Activated T-helper 1 cell treated with Interleukin-2 at 50 U/mL for 16 hours (primary cell): ENCODE results near the gene TBX21.
"Not testable (repeated sequence)": the region's sequence is repeated elsewhere in the genome, so short reads cannot be mapped to it uniquely, and the experiment has no call there.

Source experiments
- DNase-seq: peaks from one replicate; pipeline ENCODE4 v3.0.0-alpha.2; 2020; ENCODE audit warnings: low read depth

The TBX21 gene

DNA sequence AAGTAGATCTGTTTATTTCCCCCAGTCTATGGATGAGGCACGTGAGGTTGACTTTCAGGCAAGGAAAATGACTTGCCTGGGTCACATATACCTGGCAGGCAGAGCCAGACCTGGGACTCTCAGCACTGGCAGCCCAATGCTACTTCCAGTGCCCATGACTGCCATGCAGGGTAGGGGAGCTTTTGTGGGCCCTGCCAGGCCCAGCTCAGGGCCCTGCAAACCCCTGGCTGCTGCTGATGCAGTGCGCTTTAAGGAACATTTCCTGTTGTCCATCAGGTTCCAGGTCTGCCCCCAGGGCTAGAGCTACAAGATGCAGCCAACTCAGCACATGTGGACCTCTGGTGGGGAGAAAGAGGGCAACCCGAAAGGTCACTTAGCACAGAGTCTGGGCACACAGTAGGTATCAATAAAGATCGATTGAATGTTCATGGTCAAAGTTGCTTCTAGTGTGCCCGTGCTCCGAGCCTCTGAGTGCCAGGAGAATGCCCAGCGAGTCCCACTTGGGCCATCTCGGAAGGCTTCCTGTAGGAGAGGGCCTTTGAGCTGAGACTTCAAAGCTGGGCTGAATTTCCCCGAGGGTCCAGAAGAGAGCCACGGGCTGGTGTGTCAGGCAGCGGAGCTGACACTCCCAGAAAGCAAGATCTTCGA, 513 bp upstream of the TBX21 start:
- DNase-seq, result no peak

DNA sequence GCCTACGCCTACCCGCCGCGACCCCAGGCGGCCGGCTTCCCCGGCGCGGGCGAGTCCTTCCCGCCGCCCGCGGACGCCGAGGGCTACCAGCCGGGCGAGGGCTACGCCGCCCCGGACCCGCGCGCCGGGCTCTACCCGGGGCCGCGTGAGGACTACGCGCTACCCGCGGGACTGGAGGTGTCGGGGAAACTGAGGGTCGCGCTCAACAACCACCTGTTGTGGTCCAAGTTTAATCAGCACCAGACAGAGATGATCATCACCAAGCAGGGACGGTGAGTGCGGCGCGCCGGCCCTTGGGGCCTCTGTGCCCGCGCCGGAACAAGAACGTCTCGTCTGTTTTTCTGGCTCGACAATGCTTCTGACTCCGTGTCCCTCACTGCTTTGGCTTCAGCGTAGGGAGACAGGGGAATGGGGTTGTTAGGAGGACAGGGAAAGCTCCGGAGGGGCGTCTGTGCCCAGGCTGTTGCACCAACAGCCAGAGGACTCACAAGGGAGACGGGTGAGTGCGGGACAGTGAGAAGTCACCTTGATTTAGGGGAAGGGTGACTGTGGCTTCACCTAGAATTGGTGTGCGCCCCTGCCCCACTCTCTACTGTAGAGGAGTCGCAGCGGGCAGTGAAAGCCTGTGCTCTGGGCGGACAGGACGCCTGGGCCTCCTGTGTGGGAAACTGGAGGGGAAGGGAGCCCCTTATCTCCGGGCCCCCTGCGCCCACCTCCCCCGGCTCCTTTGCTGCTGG, 806 bp downstream of the TBX21 start:
- no peak for DNase-seq

DNA sequence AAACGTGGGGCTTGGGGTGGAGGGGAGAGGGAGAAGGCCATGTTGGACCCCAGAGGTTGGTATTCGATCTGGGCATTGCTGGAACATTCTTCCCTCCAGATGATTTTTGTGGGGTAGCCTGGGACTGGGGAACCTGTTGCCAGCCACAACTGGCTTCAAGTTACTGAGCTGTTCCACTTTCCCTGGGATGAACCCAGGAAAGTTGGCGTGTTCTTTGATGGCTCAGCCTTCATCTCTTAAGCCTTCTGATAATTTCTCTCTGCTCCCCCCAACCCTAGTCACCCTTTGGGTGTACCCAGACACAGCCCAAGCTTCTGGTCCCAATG, 2.1 kb downstream of the TBX21 start:
- no peak for DNase-seq

DNA sequence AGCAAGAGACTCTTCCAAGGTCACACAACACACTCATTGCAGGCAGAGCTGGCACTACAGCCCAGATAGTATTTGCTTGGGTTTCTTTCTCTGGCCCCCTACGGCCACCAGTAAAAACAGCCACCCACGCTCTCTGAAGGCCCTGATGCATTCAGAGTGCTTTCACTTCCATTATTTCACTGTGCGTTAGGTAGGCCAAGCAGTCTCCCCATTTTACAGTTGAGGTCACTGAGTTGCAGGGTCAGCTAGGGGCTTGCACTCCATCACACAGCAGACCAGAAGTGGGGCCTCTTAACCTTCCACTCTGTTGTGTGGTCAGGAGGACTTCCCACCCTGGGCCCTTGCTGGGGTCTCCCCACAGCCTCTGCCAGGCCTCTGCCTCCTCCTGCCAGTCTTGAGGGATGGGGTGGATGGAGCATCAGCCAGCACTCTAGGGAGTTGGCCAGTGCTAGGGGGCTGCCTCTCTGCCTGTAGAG, 2.5 kb downstream of the TBX21 start:
- DNase-seq, result no peak

DNA sequence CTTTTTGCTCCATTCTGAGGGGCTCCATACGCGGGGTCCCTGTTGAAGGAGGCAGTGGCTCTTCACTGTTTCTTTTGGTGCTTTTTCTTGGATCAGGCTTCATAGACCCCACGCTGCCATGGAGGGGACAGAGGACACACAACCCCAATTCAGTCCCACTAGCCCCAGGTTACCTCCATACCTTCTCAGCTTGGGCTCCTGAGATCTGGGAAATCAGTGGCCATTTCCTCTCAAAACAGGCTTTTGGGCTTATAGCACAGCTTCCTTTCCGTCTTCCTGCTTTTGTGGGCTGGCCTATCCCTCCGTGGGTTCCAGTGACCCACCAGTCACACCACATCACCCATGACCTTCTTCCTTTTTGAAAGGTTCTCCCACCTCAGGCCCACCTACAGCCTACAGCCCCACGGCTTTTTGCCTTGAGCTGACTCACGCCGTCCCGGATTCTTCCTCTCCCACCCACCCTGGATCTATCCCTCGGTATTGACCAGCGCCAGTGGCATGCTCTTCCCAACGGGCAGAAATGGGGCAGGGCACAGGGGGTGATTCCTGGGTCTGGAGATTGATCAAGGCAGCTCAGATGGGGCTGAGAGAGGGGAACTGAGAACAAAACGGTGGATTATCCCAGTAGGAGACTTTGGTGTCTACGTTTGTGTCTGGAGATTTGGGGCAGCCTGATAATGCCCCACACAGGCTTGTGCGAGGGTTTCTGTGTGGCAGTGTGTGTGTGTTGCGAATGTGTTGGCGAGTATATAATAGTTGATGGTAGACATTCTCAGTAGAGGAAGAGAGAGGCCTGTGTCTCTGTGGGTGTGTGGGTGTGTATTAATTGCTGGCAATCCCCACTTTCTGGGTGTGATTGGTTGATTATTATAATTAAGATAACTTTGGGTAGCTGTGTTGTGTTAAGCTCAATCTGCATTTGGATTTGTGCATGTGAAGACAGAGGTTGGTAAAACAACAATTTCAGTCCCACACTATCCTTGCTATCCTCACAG, 3.8 kb downstream of the TBX21 start:
- no peak for DNase-seq

DNA sequence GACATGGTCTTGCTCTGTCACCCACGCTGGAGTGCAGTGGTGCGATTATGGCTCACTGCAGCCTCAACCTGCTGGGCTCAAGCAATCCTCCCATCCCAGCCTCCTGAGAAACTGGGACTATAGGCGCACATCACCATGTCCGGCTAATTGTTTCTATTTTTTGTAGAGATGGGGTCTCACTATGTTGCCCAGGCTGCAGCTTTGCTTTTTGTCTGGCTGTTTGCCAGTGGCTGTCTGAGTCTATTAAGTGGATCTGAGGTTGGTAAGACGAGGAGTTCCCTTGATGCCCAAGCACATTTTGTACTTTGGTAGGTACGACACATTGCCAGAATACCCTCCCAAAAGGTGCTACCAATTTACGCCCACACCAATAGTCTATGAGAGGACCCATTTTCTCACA, 5.1 kb downstream of the TBX21 start:
- DNase-seq, result no peak

DNA sequence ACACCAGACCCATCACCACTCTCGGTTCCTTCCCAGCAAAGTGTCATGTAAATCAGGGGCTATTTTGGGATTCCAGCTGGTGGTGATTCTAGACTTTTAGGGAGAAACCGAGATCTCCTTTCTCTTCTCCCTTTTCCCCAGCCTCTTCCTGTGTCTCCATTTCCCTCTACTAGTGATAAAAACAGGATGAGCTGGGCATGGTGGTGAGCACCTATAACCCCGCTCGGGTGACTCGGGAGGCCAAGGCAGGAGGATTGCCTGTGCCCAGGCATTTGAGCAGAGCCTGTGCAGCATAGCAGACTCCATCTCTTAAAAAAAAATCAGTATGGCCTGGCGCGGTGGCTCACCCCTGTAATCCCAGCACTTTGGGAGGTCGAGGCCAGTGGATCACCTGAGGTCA, 6.1 kb downstream of the TBX21 start:
- no peak for DNase-seq

DNA sequence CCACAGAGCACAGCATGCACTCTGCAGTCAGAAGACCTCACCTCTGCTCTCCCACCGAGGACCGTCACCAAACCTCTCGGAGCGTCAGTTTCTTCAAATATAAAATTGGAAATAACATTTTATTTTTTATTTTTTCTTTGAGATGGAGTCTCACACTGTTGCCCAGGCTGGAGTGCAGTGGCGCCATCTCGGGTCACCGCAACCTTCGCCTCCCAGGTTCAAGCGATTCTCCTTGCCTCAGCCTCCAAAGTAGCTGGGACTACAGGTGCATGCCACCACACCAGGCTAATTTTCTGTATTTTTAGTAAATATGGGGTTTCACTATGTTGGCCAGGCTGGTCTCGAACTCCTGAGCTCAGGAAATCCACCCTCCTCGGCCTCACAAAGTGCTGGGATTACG, 6.9 kb downstream of the TBX21 start:
- DNase-seq, result not testable (repeated sequence)

DNA sequence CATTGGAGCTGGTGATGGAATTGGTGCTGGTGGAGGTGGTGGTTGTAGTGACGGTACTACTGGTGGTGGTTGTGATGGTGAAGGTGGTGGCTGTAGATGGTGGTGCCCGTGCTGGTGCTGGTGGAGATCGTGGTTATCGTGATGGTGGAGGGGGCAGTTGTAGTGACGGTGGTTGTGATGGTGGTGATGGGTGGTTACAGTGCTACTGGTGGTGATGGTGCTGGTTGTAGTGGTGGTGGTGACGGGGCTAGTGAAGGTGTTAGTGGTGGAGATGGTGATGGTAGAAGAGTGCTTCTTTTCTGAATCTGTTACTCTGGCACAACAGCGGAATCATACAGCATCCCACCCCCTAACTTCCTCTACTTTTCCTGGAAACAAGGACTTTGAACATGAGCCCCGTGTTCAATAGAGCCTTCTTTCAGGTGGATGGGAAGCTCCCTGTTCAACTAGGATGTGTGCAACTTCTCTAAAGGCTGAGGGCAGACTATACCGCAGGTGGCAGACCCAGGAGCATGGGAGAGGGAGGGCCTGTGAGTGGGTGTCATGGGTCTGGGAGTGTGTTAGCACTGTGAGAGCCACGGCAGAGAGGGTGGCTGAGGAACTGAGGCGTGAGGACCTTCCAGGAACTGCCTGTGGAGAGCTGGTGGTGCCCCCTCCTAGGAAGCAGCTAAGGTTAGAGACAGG, 8.2 kb downstream of the TBX21 start:
- no peak for DNase-seq

DNA sequence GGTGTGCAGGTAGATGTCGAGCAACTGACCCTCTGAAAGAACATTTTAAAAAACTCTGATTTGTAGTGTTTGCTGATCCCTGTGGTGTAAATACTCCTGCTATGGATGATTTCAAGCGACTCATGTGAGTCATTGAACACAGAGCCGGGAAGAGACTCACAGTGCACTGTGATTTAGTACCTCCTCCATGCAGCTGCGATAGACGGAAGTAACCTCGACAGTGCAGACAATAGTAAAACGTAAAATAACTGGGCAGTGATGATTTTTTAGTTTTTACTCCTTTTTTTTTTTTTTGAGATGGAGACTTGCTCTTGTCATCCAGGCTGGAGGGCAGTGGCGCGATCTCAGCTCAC, 8.7 kb downstream of the TBX21 start:
- DNase-seq, result no peak

DNA sequence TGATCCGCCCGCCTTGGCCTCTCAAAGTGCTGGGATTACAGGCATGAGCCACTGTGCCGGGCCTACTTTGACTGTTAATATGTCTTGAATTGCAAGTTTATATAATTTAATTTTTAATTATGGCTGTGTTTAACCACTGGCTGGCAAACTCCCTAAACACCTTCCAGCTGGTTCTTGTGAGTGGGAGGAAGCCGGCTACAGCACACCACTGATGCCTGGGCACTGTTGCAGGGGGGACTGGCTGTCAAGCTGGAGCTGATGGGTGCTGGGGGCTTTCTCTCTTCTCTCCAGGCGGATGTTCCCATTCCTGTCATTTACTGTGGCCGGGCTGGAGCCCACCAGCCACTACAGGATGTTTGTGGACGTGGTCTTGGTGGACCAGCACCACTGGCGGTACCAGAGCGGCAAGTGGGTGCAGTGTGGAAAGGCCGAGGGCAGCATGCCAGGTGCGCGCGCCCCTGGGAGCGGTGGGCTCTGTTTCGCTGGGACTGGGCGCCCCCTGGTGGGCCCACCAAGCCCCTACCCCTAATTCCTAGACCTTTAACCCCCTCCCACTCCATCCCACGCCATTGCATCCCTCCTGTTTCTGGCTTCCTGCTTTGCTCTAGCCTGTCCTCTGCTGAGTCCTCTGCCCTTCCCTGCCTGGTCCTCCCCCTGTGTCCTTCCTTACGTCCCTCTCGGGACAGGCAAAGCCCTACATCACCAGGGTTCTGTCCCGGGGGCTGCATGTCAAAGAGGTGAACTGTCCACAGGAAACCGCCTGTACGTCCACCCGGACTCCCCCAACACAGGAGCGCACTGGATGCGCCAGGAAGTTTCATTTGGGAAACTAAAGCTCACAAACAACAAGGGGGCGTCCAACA, 9.5 kb downstream of the TBX21 start:
- DNase-seq, result peak; percentile 36

DNA sequence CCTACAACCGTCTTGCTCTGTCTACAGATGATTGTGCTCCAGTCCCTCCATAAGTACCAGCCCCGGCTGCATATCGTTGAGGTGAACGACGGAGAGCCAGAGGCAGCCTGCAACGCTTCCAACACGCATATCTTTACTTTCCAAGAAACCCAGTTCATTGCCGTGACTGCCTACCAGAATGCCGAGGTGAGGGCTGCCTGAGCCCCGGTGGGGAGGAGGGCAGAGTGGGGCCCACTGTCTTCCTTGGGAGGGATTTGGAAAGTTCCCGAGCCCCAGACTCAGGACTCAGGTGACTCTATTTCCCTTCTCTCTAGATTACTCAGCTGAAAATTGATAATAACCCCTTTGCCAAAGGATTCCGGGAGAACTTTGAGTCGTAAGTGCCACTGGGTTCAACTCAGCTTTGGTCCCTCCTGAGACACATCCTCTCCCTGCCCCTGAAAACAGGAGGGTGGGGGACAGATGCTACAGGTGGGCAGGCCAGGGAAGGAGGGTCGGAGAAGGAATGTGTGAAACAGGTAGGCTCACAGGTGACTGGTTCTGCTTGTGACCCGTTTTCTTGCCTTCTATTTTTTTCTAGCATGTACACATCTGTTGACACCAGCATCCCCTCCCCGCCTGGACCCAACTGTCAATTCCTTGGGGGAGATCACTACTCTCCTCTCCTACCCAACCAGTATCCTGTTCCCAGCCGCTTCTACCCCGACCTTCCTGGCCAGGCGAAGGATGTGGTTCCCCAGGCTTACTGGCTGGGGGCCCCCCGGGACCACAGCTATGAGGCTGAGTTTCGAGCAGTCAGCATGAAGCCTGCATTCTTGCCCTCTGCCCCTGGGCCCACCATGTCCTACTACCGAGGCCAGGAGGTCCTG, 11.4 kb downstream of the TBX21 start:
- no peak for DNase-seq

DNA sequence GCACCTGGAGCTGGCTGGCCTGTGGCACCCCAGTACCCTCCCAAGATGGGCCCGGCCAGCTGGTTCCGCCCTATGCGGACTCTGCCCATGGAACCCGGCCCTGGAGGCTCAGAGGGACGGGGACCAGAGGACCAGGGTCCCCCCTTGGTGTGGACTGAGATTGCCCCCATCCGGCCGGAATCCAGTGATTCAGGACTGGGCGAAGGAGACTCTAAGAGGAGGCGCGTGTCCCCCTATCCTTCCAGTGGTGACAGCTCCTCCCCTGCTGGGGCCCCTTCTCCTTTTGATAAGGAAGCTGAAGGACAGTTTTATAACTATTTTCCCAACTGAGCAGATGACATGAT, 12.0 kb downstream of the TBX21 start:
- DNase-seq, result no peak

DNA sequence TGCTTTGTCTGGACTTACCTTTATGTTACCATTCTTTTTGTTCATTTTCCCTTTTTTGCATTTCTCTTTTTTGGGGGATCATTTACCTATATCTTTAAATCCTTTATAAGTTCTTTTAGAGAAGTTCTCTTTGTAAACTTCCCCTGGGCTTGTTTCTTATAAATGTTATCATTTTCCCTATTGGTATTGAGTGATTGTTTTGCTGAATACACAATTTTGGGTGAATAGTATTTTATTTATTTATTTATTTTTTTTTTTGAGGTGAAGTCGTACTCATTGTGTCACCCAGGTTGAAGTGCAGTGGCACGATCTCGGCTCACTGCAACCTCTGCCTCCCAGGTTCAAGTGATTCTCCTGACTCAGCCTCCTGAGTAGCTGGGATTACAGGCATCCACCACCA, 18.4 kb downstream of the TBX21 start:
- DNase-seq, result no peak

DNA sequence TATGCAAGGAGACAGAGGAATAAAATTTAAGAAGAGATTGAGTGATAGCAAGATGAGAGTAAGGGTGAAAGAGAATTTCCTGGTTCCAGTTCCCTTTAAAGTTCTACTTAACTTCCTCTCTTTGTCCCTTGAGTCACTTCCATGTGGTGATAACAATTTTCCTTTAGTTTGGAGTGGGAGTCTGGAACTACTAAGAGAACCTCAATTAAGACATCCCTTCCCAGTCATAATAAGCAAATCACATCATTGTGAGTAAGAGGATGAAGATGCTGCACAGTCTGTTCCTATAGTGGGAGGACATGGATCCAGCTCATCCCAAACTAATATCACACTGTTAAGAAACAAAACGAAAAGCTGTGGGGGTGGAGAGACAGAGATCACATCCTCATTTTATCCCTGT, 24.4 kb downstream of the TBX21 start:
- no peak for DNase-seq

DNA sequence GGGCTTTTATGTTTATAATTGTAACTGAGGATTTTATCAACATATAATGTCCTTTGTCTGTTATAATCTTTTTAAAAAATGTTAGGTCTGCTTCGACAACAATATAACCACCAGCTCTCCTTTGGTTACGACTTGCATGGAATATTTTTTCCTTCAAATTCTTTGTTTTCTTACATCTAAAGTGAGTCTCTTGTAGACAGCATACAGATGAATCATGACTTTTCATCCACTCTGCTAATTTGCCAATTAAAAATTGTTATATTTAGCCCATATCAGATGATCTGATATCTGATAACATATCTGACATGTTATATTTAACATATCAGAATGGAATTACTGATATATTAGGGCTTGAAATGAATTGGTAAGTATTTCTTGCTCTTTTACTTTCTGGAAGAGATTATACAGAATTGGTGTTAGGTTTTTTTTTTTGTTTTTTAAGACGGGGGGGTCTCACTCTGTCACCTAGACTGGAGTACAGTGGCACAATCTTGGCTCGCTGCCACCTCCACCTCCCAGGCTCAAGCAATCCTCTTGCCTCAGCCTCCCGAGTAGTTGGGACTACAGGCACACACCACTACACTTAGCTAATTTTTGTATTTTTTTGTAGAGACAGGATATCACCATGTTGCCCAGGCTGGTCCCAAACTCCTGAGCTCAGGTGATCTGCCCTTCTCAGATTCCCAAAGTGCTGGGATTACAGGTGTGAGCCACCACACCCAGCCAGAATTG, 27.5 kb downstream of the TBX21 start:
- DNase-seq, result no peak

DNA sequence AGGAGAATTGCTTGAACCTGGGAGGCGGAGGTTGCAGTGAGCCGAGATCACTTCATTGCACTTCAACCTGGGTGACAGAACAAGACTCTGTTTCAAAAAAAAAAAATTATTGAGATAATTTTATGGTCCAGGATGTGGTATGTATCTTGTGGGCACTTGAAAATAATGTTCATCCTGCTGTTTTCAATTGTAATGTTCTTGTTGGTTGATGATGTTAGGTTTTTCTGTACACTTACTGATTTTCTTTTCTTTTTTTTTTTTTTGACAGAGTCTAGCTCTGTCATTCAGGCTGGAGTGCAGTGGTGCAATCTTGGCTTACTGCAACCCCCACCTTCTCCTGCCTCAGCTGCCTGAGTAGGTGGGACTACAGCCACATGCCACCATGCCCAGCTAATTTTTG, 29.7 kb downstream of the TBX21 start:
- DNase-seq, result no peak

DNA sequence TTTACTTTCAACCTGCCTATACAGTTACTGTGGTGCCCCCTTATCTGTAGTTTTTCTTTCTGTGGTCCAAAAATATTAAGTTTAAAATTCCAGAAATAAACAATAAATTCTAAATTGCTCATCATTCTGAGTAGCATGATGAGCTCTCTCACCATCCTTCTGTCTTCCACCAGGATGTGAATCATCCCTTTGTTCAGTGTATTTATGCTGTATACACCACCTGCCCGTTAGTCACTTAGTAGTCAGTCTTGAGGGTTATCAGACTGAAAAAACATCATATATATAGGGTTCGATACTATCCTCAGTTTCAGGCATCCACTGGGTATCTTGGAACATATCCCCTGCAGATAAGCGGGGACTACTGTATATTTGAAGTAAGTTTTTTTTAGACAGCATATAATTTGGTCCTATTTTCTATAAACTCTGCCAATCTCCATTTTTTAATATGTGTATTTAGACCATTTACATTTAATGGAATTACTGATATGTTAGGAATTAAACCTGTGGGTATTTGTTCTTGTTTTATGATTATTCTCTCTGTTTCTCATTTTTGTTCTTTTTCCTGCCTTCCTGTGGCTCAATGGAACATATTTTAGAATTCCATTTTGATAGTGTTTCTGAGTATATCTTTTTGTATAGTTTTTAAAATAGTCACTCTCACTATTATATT, 31.0 kb downstream of the TBX21 start:
- DNase-seq, result no peak

DNA sequence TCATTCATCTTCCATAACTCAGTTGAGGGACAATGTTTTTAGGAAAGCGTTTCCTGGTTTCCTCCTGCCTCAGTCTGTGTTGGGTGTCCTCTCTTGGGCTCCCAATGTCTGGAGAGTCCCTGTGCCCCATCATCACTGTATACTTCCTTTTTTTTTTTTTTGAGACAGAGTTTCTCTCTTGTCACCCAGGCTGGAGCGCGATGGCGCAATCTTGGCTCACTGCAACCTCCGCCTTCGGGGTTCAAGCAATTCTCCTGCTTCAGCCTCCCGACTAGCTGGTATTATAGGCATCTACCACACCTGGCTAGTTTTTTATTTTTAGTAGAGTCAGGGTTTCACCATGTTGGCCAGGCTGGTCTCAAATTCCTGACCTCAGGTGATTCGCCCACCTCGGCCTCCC, 40.6 kb downstream of the TBX21 start:
- DNase-seq, result not testable (repeated sequence)
